GM23248 (cell line): ENCODE data around the gene HSD11B2.

Experiments
- EZH2 ChIP-seq: fragments of 200-600 bp; sonication (generic); IDR thresholded peaks from 2 replicates; pipeline ENCODE4 v1.6.1; 2018; ENCODE audit warnings: antibody characterized with exemption, mild to moderate bottlenecking; ENCODE audit not compliant: insufficient read depth, poor library complexity, severe bottlenecking
- EZH2phosphoT487 ChIP-seq: fragments of 200-600 bp; sonication (generic); IDR thresholded peaks from 2 replicates; pipeline ENCODE4 v1.6.1; 2018; ENCODE audit warnings: antibody characterized with exemption, moderate library complexity, mild to moderate bottlenecking, low read depth; ENCODE audit not compliant: insufficient read depth

DNA sequence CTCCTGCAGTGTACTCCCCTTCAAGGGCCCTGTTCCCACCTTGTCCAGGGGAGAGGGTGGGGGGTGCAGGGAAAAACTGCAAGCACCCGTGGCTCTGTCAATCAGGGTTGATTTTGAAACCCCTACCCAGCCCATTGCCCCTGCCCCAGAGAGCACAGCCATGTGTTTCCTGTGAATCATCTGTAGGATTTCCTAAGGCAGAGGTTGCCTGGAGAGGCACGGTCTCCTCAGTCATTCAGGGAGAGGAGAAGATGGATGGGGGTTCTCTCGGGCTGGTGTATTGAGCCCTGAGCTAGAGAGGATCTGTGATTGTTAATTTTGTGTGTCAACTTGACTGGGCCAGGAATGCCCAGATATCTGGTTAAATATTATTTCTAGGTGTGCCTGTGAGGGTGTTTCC lies 55.9 kb downstream of the HSD11B2 start:
- no peak for TF ChIP-seq EZH2
- TF ChIP-seq EZH2phosphoT487, result no peak
